Measurements from ENCODE around the gene ASB16.

ASB16 gene

DNA sequence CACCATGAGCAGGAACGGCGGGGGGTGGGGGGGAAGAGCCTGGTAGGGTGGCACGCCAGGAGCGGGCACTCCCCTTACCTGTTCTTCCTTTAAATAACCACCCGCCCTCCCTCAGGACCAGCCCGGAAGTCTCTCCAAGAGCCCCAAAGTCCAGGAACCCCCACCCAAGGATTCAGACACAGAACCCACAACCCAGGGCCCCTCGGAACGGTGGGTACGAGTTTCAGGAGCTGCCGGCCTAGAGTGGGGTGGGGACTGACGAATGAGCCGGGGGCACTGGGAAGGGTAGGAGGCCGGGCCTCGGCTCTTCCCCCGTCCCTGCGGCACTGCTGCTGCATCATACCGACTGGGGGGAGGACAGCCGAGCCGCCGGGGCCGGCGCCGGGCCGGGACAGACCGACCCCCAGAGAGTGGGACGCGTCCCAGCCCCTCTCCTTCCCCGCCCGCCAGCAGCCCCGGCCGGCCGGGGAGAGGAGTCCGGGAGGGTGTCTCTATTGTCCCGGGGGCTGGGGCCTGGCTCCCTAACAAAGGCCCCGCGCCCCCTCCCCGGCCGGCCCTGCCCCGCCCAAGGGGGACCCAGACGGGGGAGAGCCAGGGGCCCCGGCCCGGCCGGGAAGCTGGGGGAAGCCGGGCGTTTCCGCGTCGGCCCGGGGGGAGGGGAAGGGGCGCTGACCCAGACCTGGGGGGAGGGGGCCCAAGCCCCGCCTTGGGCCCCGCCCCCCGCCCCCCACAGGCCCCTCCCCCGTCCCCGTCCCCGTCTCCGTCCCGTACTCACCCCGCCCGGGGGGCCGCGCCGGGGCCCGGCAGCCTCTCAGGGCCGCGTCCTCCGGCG, 28.4 kb downstream of the ASB16 start:
- TF ChIP-seq ZNF8 (CRISPR knock-in tag; IDR thresholded peaks at IDR 0.05) (no peak), ZC3H10 (CRISPR knock-in tag; IDR thresholded peaks at IDR 0.05) (no peak), ZFP3 (CRISPR knock-in tag; IDR thresholded peaks at IDR 0.05) (no peak), RARB (CRISPR knock-in tag; IDR thresholded peaks at IDR 0.05) (no peak), OSR1 (CRISPR knock-in tag; IDR thresholded peaks at IDR 0.05) (no peak), ZNF565 (CRISPR knock-in tag; conservative IDR thresholded peaks at IDR 0.05; ENCODE audit: low read depth) (no peak), CSDC2 (CRISPR knock-in tag; IDR thresholded peaks at IDR 0.05) (no peak), ZNF70 (CRISPR knock-in tag; IDR thresholded peaks at IDR 0.05) (no peak), SNAI2 (CRISPR knock-in tag; IDR thresholded peaks at IDR 0.05) (no peak), PPARA (CRISPR knock-in tag; IDR thresholded peaks at IDR 0.05; ENCODE audit: borderline replicate concordance) (no peak), ISL1 (CRISPR knock-in tag; IDR thresholded peaks at IDR 0.05) (no peak), BACH2 (CRISPR knock-in tag; IDR thresholded peaks at IDR 0.05; ENCODE audit: borderline replicate concordance) (no peak)
- TF ChIP-seq, protein P1, sequence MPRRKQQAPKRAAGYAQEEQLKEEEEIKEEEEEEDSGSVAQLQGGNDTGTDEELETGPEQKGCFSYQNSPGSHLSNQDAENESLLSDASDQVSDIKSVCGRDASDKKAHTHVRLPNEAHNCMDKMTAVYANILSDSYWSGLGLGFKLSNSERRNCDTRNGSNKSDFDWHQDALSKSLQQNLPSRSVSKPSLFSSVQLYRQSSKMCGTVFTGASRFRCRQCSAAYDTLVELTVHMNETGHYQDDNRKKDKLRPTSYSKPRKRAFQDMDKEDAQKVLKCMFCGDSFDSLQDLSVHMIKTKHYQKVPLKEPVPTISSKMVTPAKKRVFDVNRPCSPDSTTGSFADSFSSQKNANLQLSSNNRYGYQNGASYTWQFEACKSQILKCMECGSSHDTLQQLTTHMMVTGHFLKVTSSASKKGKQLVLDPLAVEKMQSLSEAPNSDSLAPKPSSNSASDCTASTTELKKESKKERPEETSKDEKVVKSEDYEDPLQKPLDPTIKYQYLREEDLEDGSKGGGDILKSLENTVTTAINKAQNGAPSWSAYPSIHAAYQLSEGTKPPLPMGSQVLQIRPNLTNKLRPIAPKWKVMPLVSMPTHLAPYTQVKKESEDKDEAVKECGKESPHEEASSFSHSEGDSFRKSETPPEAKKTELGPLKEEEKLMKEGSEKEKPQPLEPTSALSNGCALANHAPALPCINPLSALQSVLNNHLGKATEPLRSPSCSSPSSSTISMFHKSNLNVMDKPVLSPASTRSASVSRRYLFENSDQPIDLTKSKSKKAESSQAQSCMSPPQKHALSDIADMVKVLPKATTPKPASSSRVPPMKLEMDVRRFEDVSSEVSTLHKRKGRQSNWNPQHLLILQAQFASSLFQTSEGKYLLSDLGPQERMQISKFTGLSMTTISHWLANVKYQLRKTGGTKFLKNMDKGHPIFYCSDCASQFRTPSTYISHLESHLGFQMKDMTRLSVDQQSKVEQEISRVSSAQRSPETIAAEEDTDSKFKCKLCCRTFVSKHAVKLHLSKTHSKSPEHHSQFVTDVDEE (CRISPR knock-in tag; IDR thresholded peaks at IDR 0.05), result no peak
- TF ChIP-seq, protein P2, sequence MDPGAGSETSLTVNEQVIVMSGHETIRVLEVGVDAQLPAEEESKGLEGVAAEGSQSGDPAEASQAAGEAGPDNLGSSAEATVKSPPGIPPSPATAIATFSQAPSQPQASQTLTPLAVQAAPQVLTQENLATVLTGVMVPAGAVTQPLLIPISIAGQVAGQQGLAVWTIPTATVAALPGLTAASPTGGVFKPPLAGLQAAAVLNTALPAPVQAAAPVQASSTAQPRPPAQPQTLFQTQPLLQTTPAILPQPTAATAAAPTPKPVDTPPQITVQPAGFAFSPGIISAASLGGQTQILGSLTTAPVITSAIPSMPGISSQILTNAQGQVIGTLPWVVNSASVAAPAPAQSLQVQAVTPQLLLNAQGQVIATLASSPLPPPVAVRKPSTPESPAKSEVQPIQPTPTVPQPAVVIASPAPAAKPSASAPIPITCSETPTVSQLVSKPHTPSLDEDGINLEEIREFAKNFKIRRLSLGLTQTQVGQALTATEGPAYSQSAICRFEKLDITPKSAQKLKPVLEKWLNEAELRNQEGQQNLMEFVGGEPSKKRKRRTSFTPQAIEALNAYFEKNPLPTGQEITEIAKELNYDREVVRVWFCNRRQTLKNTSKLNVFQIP (CRISPR knock-in tag; IDR thresholded peaks at IDR 0.05; ENCODE audit: borderline replicate concordance, low read depth), result no peak
- TF ChIP-seq, protein P3, sequence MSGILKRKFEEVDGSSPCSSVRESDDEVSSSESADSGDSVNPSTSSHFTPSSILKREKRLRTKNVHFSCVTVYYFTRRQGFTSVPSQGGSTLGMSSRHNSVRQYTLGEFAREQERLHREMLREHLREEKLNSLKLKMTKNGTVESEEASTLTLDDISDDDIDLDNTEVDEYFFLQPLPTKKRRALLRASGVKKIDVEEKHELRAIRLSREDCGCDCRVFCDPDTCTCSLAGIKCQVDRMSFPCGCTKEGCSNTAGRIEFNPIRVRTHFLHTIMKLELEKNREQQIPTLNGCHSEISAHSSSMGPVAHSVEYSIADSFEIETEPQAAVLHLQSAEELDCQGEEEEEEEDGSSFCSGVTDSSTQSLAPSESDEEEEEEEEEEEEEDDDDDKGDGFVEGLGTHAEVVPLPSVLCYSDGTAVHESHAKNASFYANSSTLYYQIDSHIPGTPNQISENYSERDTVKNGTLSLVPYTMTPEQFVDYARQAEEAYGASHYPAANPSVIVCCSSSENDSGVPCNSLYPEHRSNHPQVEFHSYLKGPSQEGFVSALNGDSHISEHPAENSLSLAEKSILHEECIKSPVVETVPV (CRISPR knock-in tag; IDR thresholded peaks at IDR 0.05), result no peak
- ATAC-seq, result peak; percentile 19

DNA sequence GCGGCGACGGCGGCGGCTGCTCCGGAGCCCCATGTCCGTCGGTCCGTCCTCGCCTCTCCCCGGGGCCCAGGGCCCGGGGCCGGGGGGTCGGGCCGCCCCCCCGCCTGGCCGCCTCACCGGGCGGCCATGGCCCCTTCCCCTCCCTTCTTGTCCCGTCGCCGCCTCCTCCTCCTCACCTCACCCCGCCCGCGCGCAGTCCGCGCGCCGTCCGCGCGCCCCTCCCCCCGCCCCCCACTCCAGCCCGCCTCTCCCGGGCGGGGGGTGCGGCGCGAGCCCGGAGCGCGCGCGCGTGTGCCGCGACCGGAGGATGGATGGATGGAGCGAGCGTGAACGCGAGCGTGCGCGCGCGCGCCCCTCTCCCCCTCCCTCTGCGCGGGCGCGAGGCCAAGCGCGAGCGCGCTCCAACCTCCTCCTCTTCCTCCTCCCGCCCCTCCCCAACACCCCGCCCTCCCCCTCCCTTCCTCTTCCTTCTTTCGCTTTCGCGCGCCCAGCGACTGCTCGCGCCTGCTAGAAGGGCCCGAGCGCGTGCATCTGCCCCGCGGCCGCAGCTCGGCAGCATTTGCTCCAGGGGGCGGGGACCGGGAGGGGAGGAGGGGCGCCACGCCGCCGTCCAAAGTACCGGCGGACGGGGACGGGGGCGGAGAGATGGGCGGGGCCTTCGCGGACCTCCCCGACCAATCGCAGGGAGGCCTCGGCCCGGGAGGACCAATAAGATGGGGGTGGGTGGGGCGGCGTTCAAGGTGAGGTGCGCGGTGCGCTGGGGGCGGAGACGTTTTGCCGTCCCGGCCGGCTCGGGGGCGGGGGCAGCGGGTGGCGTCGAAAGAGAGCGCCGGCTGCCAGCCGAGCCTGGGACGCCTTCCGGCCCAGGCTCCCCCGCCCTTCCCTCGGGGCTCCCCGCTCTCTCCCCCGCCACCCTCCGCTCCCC, 29.3 kb downstream of the ASB16 start, which contains the start of gene ATXN7L3:
Gene ATXN7L3 (minus strand): TSS at position 332 of the 925 bp plus-strand sequence. CDS start 1,814 bp downstream, outside the sequence.
- peak; percentile 86 for ATAC-seq
- TF ChIP-seq, protein P4, sequence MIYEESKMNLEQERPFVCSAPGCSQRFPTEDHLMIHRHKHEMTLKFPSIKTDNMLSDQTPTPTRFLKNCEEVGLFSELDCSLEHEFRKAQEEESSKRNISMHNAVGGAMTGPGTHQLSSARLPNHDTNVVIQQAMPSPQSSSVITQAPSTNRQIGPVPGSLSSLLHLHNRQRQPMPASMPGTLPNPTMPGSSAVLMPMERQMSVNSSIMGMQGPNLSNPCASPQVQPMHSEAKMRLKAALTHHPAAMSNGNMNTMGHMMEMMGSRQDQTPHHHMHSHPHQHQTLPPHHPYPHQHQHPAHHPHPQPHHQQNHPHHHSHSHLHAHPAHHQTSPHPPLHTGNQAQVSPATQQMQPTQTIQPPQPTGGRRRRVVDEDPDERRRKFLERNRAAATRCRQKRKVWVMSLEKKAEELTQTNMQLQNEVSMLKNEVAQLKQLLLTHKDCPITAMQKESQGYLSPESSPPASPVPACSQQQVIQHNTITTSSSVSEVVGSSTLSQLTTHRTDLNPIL (CRISPR knock-in tag; IDR thresholded peaks at IDR 0.05; ENCODE audit: low read depth), result no peak
- TF ChIP-seq ARNTL (CRISPR knock-in tag; IDR thresholded peaks at IDR 0.05; ENCODE audit: borderline replicate concordance, low read depth) (no peak), ZNF565 (CRISPR knock-in tag; conservative IDR thresholded peaks at IDR 0.05; ENCODE audit: low read depth) (peak; percentile 58; the same call in 1 of the 2 replicates)

DNA sequence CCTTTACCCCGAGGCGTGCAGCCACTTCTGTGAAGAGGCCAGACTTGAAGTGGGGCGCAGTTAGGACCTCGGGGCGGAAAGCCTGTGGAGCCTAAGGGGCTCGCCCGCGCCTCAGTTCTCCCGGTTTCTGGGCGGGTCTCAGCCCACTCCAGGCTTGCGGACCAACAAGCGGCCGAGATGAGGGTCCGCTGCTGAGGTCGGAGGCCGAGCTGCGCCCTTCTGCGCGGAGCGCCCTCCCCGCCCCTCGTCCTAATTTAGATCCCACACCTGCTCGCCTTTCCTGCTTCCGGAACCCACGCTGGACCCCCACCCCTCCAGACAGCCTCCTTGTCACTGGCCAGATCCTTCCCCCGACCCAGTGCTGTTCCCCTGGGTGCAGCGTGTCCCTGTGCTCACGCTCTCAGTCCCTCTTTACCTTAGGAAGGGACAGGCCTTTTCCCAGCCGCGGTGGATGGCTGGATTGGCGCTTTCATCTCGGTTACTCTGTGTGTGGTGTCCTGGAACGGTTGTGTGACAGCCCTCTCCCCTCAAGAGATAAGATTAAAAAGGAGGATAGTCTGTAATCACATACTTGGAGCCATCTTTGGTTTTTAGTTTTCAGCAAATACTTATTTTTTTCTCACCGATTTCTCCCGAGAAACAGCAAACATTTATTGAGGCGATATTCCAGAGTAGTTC, 30.1 kb downstream of the ASB16 start:
- ATAC-seq, result peak; percentile 36
- no peak for TF ChIP-seq PPARA (CRISPR knock-in tag; IDR thresholded peaks at IDR 0.05; ENCODE audit: borderline replicate concordance)
- TF ChIP-seq ZNF8 (CRISPR knock-in tag; IDR thresholded peaks at IDR 0.05), result no peak
- TF ChIP-seq ISL1 (CRISPR knock-in tag; IDR thresholded peaks at IDR 0.05), result no peak
- no peak for TF ChIP-seq ZC3H10 (CRISPR knock-in tag; IDR thresholded peaks at IDR 0.05)
- TF ChIP-seq OSR1 (CRISPR knock-in tag; IDR thresholded peaks at IDR 0.05), result no peak
- TF ChIP-seq, protein P4 (CRISPR knock-in tag; IDR thresholded peaks at IDR 0.05; ENCODE audit: low read depth), result no peak
- no peak for TF ChIP-seq ARNTL (CRISPR knock-in tag; IDR thresholded peaks at IDR 0.05; ENCODE audit: borderline replicate concordance, low read depth)
- TF ChIP-seq ZNF565 (CRISPR knock-in tag; conservative IDR thresholded peaks at IDR 0.05; ENCODE audit: low read depth), result no peak
- TF ChIP-seq, protein P1 (CRISPR knock-in tag; IDR thresholded peaks at IDR 0.05), result no peak
- no peak for TF ChIP-seq TCF4 (CRISPR knock-in tag; IDR thresholded peaks at IDR 0.05; ENCODE audit: borderline replicate concordance)
- no peak for TF ChIP-seq RARB (CRISPR knock-in tag; IDR thresholded peaks at IDR 0.05)

Measured in SK-N-SH treated with all-trans-retinoic acid at 6 μM for 48 hours (cell line).